ENCODE data around the gene ZNF513.
"Not testable (repeated sequence)": the region's sequence is repeated elsewhere in the genome, so short reads cannot be mapped to it uniquely, and the experiment has no call there.

The ZNF513 gene

GRCh38 chr2:27380626-27381545 is at the start of gene ZNF513:
TSS of gene ZNF513 (minus strand) at chr2:27380734. CDS start at chr2:27380526, 208 bp downstream.
- peak; percentile 91 for DNase-seq

- peak; percentile 79 for DNase-seq
Measured at GRCh38 chr2:27428978-27429541, 48.5 kb upstream of the ZNF513 start.

GRCh38 chr2:27428213-27428977 is 47.9 kb upstream of the ZNF513 start, which contains the start of gene NRBP1:
TSS of gene NRBP1 (plus strand) at chr2:27428631. CDS start at chr2:27433274, 4,643 bp downstream.
- DNase-seq, result peak; percentile 90

- no peak for DNase-seq
Measured at GRCh38 chr2:27427863-27428212, 47.3 kb upstream of the ZNF513 start.

- DNase-seq, result not testable (repeated sequence)
Measured at GRCh38 chr2:27425039-27425438, 44.5 kb upstream of the ZNF513 start.

- no peak for DNase-seq
Measured at GRCh38 chr2:27422958-27423357, 42.4 kb upstream of the ZNF513 start.

- DNase-seq, result no peak
Measured at GRCh38 chr2:27421660-27422250, 41.2 kb upstream of the ZNF513 start.

- DNase-seq, result no peak
Measured at GRCh38 chr2:27420996-27421395, 40.5 kb upstream of the ZNF513 start.

- no peak for DNase-seq
Measured at GRCh38 chr2:27416151-27416550, 35.6 kb upstream of the ZNF513 start.

- no peak for DNase-seq
Measured at GRCh38 chr2:27412419-27413152, 32.1 kb upstream of the ZNF513 start.

- peak; percentile 96 for DNase-seq
Measured at GRCh38 chr2:27409321-27410073, 29.0 kb upstream of the ZNF513 start, which contains the start of gene PPM1G. TSS of gene PPM1G (minus strand) at chr2:27409591. CDS start at chr2:27409422, 169 bp downstream.

- DNase-seq, result peak; percentile 7
Measured at GRCh38 chr2:27408601-27409320, 28.2 kb upstream of the ZNF513 start.

GRCh38 chr2:27407798-27408491 is 27.4 kb upstream of the ZNF513 start:
- no peak for DNase-seq

- no peak for DNase-seq
Measured at GRCh38 chr2:27400348-27401135, 20.0 kb upstream of the ZNF513 start.

- DNase-seq, result no peak
Measured at GRCh38 chr2:27398962-27399361, 18.4 kb upstream of the ZNF513 start.

- DNase-seq, result no peak
Measured at GRCh38 chr2:27393225-27393624, 12.7 kb upstream of the ZNF513 start.

- peak; percentile 71 for DNase-seq
Measured at GRCh38 chr2:27390822-27391679, 10.5 kb upstream of the ZNF513 start.

GRCh38 chr2:27381577-27382181 is 1.1 kb upstream of the ZNF513 start:
- DNase-seq, result no peak
